ENCODE data around the gene IGLON5.

GRCh38 chr19:51331193-51331592 is 19.7 kb downstream of the IGLON5 start:
- TF ChIP-seq FOXK2 (IDR thresholded peaks at IDR 0.05) (no peak), SP1 (IDR thresholded peaks at IDR 0.05) (no peak), PKNOX1 (IDR thresholded peaks at IDR 0.05) (no peak), TARDBP (IDR thresholded peaks at IDR 0.05) (no peak), BHLHE40 (IDR thresholded peaks at IDR 0.05; ENCODE audit: borderline replicate concordance) (no peak), FOXM1 (IDR thresholded peaks at IDR 0.05; ENCODE audit: borderline replicate concordance) (no peak)
